ENCODE results near the gene HOXC9.

DNA sequence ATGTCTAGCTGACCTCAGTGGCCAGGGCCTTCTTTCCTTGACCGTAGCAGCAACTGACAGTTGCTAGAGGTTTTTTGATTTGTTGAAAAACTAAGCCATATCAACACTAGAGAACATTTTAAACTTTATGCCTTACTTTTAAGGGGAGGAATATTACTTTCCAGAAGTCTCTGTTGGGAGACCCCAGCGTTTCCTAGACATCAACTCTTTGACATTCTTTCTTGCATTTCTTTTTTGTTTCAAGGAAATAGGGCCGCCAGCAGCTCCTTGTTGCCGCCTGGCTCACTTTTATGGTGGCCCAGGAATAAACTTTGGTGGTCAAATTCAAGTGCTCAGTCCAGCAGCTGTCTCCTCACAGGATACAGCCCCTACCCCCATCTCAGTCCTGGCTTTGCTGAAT lies 29.5 kb upstream of the HOXC9 start:
- TF ChIP-seq, protein P1, sequence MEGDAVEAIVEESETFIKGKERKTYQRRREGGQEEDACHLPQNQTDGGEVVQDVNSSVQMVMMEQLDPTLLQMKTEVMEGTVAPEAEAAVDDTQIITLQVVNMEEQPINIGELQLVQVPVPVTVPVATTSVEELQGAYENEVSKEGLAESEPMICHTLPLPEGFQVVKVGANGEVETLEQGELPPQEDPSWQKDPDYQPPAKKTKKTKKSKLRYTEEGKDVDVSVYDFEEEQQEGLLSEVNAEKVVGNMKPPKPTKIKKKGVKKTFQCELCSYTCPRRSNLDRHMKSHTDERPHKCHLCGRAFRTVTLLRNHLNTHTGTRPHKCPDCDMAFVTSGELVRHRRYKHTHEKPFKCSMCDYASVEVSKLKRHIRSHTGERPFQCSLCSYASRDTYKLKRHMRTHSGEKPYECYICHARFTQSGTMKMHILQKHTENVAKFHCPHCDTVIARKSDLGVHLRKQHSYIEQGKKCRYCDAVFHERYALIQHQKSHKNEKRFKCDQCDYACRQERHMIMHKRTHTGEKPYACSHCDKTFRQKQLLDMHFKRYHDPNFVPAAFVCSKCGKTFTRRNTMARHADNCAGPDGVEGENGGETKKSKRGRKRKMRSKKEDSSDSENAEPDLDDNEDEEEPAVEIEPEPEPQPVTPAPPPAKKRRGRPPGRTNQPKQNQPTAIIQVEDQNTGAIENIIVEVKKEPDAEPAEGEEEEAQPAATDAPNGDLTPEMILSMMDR (IDR thresholded peaks at IDR 0.05) = no peak
- no peak for TF ChIP-seq POLR2A (IDR thresholded peaks at IDR 0.05)
